ENCODE measurements around the gene TP53RK. TPM values are rescaled to one million over a fixed set of nuclear protein-coding genes. Genes with fewer than 3 reads are reported as not detected.
A peak's percentile ranks its signal among the peaks of the same experiment; 100 is the strongest.

TP53RK gene
- total and polyA plus RNA-seq, 2 of the 13 experiments (the other 11 are each of a cell fraction or from before 2014, with no cell fraction given), result 12.9 to 25.5 TPM

DNA sequence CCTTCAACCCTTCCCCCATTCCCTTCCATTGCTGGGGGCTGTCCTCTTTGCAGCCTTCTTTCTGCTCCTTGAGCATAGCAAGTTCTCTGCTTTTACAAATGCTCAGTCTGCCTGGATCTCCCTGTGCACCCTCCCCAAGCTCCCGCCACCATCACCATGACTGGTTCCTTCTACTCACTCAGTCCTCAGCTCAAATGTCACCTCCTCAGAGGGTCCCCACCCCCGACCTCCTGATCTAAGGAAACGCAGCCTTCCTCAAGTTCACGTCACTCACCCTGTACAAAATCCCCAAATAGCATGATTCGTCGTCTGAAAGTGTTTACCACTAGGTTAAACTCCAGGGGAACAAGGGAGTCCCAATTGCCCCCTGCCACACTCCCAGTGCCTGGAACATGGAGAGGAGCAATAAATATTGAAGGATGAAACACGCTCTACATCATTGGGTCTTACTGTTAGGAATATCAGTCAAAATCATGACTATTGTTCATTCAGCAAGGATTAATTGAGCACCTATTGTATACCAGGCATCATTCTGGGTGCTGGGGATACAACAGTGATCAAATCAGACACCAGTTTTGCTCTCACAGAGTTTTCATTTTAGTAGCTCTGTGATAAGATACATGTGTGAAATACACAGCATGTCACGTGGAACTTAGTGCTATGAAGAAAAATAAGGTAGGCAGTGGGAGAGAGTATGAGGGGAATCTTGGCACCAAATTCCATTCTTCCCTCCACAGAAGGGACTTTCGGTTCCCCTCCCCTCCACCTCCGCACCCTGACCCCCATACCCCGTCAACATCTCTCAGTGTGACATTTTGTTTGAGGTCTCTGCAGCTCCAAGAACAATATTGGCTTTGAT lies 15.6 kb downstream of the TP53RK start:
- no peaks in the 10 kb centered on the region for H4K20me1 ChIP-seq (ENCODE audit: insufficient read depth, low read length)
- peaks cover 41% of the 10 kb centered on the region for H3K9me3 ChIP-seq (ENCODE audit: low read length)
- DNase-seq (ENCODE audit: low spot score) (no peak), FAIRE-seq (no peak), ATAC-seq (no peak)
- WGBS (ENCODE audit: low lambda C conversion rate), result 63% methylated on average over 11 of the region's 11 CpGs
- no peaks in the 10 kb centered on the region for H3K27me3 ChIP-seq (ENCODE audit: control insufficient read depth in 1 of 2, insufficient read depth in 2 of 2, low read length in 2 of 2)
- no peaks in the 10 kb centered on the region for H3K79me2 ChIP-seq (ENCODE audit: insufficient read depth, low read length)
- CTCF ChIA-PET (ENCODE audit: low intra/inter-chr PET ratio, low total read pairs), result no interaction called here
- intact Hi-C loops (cut with micrococcal nuclease; ENCODE audit: unreplicated experiment), result loop anchor here (1.0 kb wide), 1 partner anchor 35 kb away; no protein-coding TSS in a partner anchor
- POLR2A ChIA-PET, result interaction anchor here (0.9 to 6.7 kb wide), 10 partner anchors 11 to 739 kb away, joined by 3 to 56 read pairs (median 10); partner anchors contain the start of genes SLC13A3, TP53RK and ZNF334
- in situ Hi-C loops (cut with HindIII; ENCODE audit: extremely low pct_ligation_motif_present, low pct_unique_long_range_greater_than_20kb), result no loop called here
- H3K27ac ChIP-seq (ENCODE audit: extremely low read length, insufficient read depth, low read length), result peak overlapping the region; percentile 84
- peaks cover 100% of the 10 kb centered on the region for H3K4me1 ChIP-seq (ENCODE audit: insufficient read depth, low read length)
- H2AFZ ChIP-seq (ENCODE audit: low read length), result no peak overlapping the region
- H3K9ac ChIP-seq (ENCODE audit: insufficient read depth, low read depth, low read length), result peak overlapping the region; percentile 70
- peak overlapping the region; percentile 70 for H3K4me2 ChIP-seq (ENCODE audit: low read depth, low read length)
- peak overlapping the region in 1 of 3 experiments; percentile 53; a peak in 2 of 6 replicates for H3K4me3 ChIP-seq (replicated peaks in 1 of 3; ENCODE audit: insufficient read depth in 1 of 3, low read depth in 2 of 3, low read length in 3 of 3)
- TSS peak; percentile 60 for BruUV-seq (replicated peaks)
- no peaks in the 10 kb centered on the region for H3K36me3 ChIP-seq (replicated peaks in 1 of 2; ENCODE audit: control insufficient read depth in 1 of 2, insufficient read depth in 2 of 2, low read length in 2 of 2)
- TF ChIP-seq, protein P1, sequence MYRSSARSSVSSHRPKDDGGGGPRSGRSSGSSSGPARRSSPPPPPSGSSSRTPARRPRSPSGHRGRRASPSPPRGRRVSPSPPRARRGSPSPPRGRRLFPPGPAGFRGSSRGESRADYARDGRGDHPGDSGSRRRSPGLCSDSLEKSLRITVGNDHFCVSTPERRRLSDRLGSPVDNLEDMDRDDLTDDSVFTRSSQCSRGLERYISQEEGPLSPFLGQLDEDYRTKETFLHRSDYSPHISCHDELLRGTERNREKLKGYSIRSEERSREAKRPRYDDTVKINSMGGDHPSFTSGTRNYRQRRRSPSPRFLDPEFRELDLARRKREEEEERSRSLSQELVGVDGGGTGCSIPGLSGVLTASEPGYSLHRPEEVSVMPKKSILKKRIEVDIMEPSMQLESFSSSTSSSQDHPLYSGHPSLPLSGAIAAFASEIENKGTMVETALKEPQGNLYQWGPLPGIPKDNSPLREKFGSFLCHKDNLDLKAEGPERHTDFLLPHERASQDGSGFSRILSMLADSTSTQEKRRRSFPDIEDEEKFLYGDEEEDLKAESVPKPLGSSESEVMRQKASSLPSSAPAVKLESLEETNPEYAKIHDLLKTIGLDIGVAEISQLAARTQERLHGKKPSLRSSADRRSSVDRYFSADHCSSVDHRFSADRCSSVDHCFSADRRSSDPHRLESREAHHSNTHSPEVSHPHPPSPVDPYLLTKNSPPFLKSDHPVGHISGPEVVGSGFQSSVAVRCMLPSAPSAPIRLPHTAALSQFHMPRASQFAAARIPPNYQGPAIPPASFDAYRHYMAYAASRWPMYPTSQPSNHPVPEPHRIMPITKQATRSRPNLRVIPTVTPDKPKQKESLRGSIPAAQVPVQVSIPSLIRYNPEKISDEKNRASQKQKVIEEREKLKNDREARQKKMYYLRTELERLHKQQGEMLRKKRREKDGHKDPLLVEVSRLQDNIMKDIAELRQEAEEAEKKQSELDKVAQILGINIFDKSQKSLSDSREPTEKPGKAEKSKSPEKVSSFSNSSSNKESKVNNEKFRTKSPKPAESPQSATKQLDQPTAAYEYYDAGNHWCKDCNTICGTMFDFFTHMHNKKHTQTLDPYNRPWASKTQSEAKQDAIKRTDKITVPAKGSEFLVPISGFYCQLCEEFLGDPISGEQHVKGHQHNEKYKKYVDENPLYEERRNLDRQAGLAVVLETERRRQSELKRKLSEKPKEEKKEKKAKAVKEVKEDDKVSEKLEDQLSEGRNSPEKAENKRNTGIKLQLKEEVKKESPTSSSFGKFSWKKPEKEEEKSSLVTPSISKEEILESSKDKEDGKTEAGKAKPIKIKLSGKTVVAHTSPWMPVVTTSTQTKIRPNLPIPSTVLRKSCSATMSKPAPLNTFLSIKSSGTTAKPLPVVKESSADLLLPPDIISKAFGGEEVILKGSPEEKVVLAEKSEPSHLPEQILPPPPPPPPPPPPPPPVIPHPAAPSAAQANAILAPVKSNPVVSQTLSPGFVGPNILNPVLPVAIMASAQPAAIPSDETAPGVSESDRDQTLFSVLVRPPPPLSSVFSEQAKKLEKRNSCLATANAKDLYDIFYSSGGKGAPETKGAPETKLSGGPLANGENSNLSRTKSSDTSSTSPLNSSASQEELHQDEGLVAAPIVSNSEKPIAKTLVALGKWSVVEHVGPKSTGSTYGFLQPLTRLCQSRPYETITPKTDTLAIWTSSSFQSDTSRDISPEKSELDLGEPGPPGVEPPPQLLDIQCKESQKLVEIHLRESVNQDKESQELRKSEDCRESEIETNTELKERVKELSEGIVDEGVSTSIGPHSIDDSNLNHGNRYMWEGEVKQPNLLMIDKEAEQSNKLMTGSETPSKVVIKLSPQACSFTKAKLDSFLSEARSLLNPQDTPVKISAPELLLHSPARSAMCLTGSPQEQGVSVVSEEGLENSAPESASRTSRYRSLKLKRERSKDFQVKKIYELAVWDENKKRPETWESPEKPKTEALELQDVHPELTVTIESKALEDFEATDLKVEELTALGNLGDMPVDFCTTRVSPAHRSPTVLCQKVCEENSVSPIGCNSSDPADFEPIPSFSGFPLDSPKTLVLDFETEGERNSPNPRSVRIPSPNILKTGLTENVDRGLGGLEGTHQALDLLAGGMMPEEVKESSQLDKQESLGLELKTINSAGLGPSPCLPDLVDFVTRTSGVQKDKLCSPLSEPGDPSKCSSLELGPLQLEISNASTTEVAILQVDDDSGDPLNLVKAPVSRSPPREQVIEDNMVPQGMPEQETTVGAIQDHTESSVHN (CRISPR knock-in tag; IDR thresholded peaks at IDR 0.05), result no peak; the same call in 1 of the 2 replicates
- peak; percentile 9; the same call in 1 of the 2 replicates for TF ChIP-seq FOSL2 (CRISPR knock-in tag; IDR thresholded peaks at IDR 0.05)
- TF ChIP-seq, protein P2, sequence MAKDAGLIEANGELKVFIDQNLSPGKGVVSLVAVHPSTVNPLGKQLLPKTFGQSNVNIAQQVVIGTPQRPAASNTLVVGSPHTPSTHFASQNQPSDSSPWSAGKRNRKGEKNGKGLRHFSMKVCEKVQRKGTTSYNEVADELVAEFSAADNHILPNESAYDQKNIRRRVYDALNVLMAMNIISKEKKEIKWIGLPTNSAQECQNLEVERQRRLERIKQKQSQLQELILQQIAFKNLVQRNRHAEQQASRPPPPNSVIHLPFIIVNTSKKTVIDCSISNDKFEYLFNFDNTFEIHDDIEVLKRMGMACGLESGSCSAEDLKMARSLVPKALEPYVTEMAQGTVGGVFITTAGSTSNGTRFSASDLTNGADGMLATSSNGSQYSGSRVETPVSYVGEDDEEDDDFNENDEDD (CRISPR knock-in tag; IDR thresholded peaks at IDR 0.05; ENCODE audit: borderline replicate concordance), result no peak
- TF ChIP-seq, protein P3, sequence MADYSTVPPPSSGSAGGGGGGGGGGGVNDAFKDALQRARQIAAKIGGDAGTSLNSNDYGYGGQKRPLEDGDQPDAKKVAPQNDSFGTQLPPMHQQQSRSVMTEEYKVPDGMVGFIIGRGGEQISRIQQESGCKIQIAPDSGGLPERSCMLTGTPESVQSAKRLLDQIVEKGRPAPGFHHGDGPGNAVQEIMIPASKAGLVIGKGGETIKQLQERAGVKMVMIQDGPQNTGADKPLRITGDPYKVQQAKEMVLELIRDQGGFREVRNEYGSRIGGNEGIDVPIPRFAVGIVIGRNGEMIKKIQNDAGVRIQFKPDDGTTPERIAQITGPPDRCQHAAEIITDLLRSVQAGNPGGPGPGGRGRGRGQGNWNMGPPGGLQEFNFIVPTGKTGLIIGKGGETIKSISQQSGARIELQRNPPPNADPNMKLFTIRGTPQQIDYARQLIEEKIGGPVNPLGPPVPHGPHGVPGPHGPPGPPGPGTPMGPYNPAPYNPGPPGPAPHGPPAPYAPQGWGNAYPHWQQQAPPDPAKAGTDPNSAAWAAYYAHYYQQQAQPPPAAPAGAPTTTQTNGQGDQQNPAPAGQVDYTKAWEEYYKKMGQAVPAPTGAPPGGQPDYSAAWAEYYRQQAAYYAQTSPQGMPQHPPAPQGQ (CRISPR knock-in tag; IDR thresholded peaks at IDR 0.05; ENCODE audit: borderline replicate concordance), result no peak
- peak; percentile 25; the same call in 1 of the 2 replicates for TF ChIP-seq ZNF589 (CRISPR knock-in tag; conservative IDR thresholded peaks at IDR 0.05)
- TF ChIP-seq ZNF570 (CRISPR knock-in tag; IDR thresholded peaks at IDR 0.05; ENCODE audit: borderline replicate concordance), result no peak
- TF ChIP-seq, protein P4, sequence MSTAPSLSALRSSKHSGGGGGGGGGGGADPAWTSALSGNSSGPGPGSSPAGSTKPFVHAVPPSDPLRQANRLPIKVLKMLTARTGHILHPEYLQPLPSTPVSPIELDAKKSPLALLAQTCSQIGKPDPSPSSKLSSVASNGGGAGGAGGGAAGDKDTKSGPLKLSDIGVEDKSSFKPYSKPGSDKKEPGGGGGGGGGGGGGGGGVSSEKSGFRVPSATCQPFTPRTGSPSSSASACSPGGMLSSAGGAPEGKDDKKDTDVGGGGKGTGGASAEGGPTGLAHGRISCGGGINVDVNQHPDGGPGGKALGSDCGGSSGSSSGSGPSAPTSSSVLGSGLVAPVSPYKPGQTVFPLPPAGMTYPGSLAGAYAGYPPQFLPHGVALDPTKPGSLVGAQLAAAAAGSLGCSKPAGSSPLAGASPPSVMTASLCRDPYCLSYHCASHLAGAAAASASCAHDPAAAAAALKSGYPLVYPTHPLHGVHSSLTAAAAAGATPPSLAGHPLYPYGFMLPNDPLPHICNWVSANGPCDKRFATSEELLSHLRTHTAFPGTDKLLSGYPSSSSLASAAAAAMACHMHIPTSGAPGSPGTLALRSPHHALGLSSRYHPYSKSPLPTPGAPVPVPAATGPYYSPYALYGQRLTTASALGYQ (CRISPR knock-in tag; IDR thresholded peaks at IDR 0.05), result no peak
- TF ChIP-seq PHF5A (CRISPR knock-in tag; IDR thresholded peaks at IDR 0.05; ENCODE audit: low read depth, unreplicated experiment), result no peak

All from HepG2 (cell line).